GM12875 (cell line): ENCODE results near the gene CLN3.
"Not testable (repeated sequence)": the region's sequence is repeated elsewhere in the genome, so short reads cannot be mapped to it uniquely, and the experiment has no call there.

Source experiments
- H3K4me3 ChIP-seq: one replicate; pipeline ENCODE4 v1.5.1; 2011; ENCODE audit warnings: low read depth, low read length, control low read depth
- TF ChIP-seq, protein P1 (sequence below): IDR thresholded peaks from 2 replicates; pipeline ENCODE4 v1.5.1; 2011; ENCODE audit warnings: low read depth, mild to moderate bottlenecking, control low read depth, inconsistent platforms, low read length, moderate library complexity, borderline replicate concordance; ENCODE audit not compliant: insufficient read depth

CLN3 gene

DNA sequence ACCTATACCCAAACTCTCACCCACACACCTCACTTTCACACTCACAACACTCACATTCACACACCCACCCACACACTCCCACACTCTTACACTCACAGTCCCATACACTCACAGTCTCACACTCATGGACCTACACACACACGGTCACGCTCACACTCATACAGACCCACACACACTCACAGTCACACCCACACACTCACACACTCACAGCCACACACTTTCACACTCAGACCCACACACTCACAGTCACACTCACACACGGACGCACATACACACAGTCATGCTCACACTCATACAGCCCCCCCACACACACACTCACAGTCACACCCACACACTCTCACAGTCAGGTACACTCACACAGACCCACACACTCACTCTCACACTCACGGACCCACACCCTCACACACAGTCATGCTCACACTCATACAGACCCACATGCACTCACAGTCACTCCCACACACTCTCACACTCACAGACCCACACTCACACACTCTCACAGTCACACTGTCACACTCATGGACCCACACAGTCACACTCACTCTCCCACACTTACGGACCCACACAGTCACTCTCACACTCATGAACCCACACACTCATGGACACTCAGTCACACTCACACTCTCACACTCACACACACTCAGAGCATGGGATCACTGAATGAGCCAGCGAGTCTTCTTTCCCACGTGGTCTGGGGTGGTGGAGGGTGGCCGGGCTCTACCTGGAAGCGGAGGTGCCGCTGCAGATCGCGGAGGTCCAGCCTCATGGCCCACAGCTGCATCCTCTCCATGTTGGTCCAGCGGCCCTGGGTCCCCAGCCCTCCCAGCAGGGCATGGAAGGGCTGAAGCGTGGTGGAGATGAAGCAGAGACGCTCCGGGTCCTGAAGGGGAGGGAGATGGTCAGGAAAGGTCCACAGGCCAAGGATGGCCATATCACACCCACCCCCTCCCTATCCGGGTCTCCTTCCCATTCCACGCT, 9.7 kb upstream of the CLN3 start:
- TF ChIP-seq, protein P1, sequence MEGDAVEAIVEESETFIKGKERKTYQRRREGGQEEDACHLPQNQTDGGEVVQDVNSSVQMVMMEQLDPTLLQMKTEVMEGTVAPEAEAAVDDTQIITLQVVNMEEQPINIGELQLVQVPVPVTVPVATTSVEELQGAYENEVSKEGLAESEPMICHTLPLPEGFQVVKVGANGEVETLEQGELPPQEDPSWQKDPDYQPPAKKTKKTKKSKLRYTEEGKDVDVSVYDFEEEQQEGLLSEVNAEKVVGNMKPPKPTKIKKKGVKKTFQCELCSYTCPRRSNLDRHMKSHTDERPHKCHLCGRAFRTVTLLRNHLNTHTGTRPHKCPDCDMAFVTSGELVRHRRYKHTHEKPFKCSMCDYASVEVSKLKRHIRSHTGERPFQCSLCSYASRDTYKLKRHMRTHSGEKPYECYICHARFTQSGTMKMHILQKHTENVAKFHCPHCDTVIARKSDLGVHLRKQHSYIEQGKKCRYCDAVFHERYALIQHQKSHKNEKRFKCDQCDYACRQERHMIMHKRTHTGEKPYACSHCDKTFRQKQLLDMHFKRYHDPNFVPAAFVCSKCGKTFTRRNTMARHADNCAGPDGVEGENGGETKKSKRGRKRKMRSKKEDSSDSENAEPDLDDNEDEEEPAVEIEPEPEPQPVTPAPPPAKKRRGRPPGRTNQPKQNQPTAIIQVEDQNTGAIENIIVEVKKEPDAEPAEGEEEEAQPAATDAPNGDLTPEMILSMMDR = no peak
- no peak overlapping the region for H3K4me3 ChIP-seq

DNA sequence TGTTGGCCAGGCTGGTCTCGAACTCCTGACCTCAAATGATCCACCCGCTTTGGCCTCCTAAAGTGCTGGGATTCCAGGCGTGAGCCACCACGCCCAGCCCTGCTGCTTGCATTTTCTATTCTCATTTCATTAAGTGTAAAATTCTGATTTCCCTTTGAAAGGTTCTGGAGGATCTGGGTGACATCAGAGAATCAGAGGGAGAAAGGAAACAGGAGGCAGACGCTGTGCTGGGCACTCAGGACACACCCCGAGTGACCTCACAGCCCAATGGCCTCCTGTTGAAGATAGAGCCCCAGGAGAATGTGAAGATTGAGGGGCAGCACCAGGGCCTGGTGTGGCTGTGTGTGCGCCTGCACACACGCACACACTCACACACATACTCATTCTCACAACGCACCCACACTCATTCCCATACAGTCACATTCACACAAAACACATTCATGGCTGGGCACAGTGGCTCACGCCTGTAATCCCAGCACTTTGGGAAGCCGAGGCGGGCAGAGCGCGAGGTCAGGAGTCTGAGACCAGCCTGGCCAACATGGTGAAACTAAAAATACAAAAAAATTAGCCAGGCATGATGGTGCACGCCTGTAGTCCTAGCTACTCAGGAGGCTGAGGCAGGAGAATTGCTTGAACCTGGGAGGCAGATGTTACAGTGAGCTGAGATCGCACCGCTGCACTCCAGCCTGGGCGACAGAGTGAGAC, 8.8 kb upstream of the CLN3 start:
- not testable (repeated sequence) for H3K4me3 ChIP-seq

DNA sequence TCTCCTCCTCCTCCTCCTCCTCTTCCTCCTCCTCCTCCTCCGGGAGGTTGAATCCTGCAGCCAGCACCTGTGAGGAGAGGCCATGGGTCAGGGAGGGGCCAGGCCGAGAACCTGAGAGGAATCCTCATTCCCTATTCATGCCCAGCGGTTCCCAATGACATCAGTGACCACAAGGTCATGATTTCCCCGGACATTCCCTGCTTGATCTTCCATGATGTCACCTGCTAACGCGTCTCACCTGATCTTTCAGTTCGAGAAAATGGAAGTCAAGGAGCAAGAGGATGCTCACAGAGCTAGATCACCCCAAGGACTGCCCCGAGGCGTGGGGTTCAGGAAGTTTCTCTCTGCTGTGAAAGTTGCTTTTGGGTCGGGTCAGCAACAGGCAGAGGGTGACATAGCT, 8.0 kb upstream of the CLN3 start:
- no peak overlapping the region for H3K4me3 ChIP-seq
- TF ChIP-seq, protein P1 = no peak

DNA sequence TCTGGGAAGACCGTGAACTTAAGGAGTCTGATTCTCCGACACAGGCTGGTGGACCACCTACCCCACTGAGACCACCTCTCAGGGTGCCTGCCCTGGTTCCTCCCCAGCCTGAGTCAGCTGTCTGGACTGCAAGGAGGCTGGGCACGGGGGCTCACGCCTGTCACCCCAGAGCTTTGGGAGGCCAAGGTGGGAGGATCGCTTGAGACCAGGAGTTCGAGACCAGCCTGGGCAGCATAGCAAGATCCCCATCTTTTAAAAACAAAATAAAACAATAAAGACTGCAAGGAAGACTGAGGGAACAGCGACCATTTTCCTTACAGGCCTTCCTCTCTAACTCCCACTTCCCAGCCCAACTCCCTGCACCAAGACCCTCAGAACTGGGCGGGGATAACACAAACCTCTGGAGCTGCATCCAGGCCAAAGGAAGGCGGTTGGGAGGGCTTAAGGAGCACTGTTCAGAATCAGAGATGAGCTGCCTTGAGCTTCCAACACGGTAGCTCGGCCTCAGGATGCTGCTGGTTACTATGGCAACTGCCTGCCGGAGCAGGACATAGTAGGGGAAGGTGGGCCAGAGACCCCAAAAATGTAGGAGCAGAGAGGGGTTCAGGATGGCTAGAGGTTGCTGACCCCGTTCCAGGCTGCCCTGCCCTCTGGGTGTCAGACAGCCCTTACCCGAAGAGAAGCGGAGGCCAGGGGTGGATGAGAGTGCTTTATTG, 7.0 kb upstream of the CLN3 start:
- TF ChIP-seq, protein P1 = no peak
- H3K4me3 ChIP-seq = no peak overlapping the region

DNA sequence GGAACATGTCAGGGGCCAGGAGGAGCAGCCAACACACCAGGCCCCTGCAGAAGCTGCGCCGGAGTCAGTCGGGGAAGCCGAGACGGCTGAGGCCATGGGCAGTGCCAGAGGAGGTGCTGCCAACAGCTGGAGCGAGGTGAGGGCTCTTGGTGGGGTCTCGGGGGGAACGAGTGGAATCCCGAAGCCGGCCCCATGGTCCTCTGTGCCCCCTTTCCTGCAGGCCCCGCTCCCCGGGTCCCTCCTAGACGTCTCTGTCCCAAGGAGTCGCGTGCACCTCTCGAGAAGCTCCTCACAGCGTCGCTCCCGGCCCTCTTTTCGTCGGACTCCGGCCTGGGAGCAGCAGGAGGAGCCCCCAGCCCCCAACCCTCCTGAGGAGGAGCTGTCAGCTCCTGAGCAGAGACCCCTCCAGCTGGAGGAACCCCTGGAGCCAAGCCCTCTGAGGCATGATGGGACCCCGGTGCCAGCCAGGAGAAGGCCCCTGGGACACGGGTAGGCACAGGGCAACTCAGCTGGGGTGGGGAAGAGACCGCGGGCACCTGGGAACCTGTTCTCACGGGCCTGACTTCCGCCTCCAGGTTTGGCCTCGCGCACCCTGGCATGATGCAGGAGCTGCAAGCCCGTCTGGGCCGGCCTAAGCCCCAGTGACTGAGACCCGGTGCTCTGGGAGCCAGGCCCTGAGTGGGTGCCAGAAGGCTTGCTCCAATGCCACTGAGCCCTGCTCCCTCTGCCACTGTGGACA, 6.2 kb upstream of the CLN3 start:
- TF ChIP-seq, protein P1 = no peak
- H3K4me3 ChIP-seq = no peak overlapping the region

DNA sequence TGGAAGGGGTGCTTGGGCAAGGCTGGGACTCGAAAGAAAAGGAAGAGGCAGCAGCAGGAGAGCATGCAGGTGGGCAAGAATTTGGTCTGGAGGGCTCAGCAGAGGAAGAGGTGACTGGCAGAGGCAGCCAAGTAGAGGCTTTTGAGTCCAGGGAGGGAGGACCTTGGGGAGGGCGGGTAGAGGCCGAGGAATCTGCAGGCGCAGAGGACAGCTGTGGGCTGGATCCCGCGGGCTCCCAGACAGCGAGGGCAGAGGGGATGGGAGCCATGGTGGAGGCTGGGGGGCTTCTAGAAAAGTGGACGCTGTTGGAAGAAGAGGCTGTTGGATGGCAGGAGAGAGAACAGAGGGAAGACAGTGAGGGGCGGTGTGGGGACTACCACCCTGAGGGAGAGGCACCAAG, 5.5 kb upstream of the CLN3 start:
- TF ChIP-seq, protein P1 = no peak
- no peak overlapping the region for H3K4me3 ChIP-seq

DNA sequence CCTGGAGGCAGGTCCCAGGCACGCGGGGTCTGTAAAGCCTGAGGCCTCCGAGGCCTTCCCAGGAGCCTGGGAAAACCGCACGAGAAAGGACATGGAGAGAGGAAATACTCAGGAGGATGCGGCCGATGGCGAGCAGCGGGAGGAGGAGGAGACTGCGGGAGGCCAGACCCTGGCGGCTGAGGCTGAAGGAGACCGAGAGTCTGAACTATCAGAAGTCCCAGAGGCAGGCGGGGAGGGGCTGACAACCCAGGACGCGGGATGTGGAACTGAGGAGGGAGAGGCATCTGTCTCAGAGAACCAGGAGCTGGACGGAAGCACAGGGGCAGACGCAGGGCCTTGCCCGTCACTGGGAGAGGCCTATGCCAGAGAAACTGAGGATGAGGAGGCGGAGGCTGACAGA, 5.0 kb upstream of the CLN3 start:
- TF ChIP-seq, protein P1 = no peak
- no peak overlapping the region for H3K4me3 ChIP-seq
